B cell (primary cell): ENCODE results near the gene RFC4.

Experiments used
- CTCF ChIP-seq: fragments of 200-600 bp; IDR thresholded peaks from one replicate; pipeline ENCODE4 v1.8.0; 2022; ENCODE audit warnings: antibody characterized with exemption, mild to moderate bottlenecking
- EZH2 ChIP-seq: IDR thresholded peaks from 2 replicates; pipeline ENCODE4 v1.6.1; 2012; ENCODE audit warnings: borderline replicate concordance, low read depth, mild to moderate bottlenecking, moderate library complexity, low read length; ENCODE audit not compliant: insufficient read depth, poor library complexity, severe bottlenecking

GRCh38 chr3:186821429-186822387, 15.4 kb upstream of the RFC4 start:
- TF ChIP-seq CTCF, result peak; percentile 80
- no peak for TF ChIP-seq EZH2
